Parathyroid adenoma (tissue), 2 donors: ENCODE results near the gene MRPL18.

Experiments
- H2AFZ ChIP-seq: fragments of 300-600 bp; sonication (generic); one replicate; pipeline ENCODE4 v1.7.0; 2017; ENCODE audit warnings: antibody characterized with exemption, mild to moderate bottlenecking
- H3K27ac ChIP-seq: fragments of 300-600 bp; sonication (generic); one replicate; pipeline ENCODE4 v1.7.0; 2017
- H3K27me3 ChIP-seq: fragments of 300-600 bp; sonication (generic); one replicate; pipeline ENCODE4 v1.7.0; 2017; ENCODE audit warnings: low read length; ENCODE audit not compliant: control insufficient read depth, insufficient read depth
- H3K36me3 ChIP-seq: fragments of 300-600 bp; sonication (generic); one replicate; pipeline ENCODE4 v1.7.0; 2017; ENCODE audit warnings: low read length; ENCODE audit not compliant: control insufficient read depth, insufficient read depth
- H3K4me1 ChIP-seq: fragments of 300-600 bp; sonication (generic); one replicate; pipeline ENCODE4 v1.7.0; 2017; ENCODE audit warnings: control low read depth
- H3K4me2 ChIP-seq: fragments of 300-600 bp; sonication (generic); one replicate; pipeline ENCODE4 v1.7.0; 2017; ENCODE audit warnings: low read length
- H3K4me3 ChIP-seq: fragments of 300-600 bp; sonication (generic); one replicate; pipeline ENCODE4 v1.7.0; 2017; ENCODE audit warnings: low read depth, low read length
- H3K79me2 ChIP-seq: fragments of 300-600 bp; sonication (generic); one replicate; pipeline ENCODE4 v1.7.0; 2017; ENCODE audit warnings: control low read depth
- H3K9ac ChIP-seq: fragments of 300-600 bp; sonication (generic); one replicate; pipeline ENCODE4 v1.7.0; 2017; ENCODE audit warnings: mild to moderate bottlenecking
- H3K9me3 ChIP-seq: fragments of 300-600 bp; sonication (generic); one replicate; pipeline ENCODE4 v1.7.0; 2017; ENCODE audit warnings: low read length; ENCODE audit not compliant: control insufficient read depth
- CTCF ChIP-seq: fragments of 300-600 bp; sonication (generic); IDR thresholded peaks from one replicate; pipeline ENCODE4 v1.7.0; 2017; ENCODE audit warnings: antibody characterized with exemption, mild to moderate bottlenecking
- donor health status: primary hyperparathyroidism.

Gene MRPL18

DNA sequence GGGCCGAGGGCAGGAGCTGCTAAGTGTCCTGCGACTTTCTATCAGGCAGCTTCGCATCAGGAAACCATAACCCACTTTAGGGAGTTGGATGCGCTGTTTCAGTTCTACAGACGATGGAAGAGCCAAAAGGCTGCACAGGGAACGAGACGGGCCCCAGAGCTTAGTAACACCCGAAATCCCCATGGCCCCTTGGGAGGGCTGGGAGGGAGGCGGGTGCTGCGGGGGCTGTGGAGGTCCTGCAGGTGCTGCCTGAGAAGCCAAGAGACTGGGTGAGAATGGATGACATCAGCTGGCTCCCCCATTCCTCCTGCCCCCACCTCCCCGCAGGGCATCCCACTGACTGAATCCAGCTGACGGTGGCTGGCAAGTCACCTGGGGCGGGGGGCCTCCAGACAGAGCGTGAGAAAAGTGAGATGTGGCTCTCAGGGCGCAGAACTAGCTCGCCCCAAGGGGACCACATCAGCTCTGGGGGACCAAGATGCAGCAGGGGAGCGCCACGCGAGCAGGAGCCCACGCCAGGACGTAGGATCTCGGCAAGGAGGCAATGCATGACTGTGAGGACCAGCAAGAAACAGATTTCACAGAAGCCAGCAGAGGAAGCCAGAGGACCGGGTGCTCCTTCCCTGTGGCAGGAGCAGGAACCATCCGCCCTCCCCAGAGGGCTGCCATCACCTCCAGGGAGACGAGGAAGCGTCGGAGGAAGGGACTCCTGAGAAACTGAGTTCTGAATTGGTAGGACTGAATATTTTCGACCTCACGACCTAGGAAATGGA is 46.6 kb downstream of the MRPL18 start:
- H3K36me3 ChIP-seq: no peaks in the 10 kb centered on the region
- H3K9ac ChIP-seq: no peak overlapping the region
- H3K79me2 ChIP-seq: no peaks in the 10 kb centered on the region
- no peak overlapping the region for H3K27ac ChIP-seq
- no peak overlapping the region for H2AFZ ChIP-seq
- no peaks in the 10 kb centered on the region for H3K9me3 ChIP-seq
- no peaks in the 10 kb centered on the region for H3K4me1 ChIP-seq
- H3K4me2 ChIP-seq: no peak overlapping the region
- H3K4me3 ChIP-seq: no peak overlapping the region
- no peak for TF ChIP-seq CTCF
- no peaks in the 10 kb centered on the region for H3K27me3 ChIP-seq

DNA sequence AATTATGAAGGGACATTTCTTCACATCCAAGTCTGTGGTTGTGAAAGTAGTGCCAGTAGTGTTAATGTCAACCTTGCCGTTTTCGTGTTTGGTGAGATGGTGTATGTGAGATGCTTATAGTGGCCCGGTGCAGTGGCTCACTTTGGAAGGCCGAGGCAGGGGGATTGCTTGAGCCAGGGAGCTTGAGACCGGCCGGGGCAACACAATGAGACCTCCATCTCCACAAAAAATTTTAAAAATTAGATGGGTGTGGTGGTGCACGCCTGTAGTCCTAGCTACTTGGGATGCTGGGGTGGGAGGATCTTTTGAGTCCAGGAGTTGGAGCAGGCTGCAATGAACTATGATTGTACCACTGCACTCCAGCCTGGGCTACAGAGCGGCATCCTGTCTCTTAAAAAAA is 47.2 kb downstream of the MRPL18 start:
- no peak overlapping the region for H2AFZ ChIP-seq
- H3K79me2 ChIP-seq: no peaks in the 10 kb centered on the region
- no peaks in the 10 kb centered on the region for H3K9me3 ChIP-seq
- no peaks in the 10 kb centered on the region for H3K27me3 ChIP-seq
- TF ChIP-seq CTCF: no peak
- no peak overlapping the region for H3K27ac ChIP-seq
- H3K36me3 ChIP-seq: no peaks in the 10 kb centered on the region
- no peak overlapping the region for H3K9ac ChIP-seq
- H3K4me1 ChIP-seq: no peaks in the 10 kb centered on the region
- H3K4me2 ChIP-seq: no peak overlapping the region
- H3K4me3 ChIP-seq: no peak overlapping the region

DNA sequence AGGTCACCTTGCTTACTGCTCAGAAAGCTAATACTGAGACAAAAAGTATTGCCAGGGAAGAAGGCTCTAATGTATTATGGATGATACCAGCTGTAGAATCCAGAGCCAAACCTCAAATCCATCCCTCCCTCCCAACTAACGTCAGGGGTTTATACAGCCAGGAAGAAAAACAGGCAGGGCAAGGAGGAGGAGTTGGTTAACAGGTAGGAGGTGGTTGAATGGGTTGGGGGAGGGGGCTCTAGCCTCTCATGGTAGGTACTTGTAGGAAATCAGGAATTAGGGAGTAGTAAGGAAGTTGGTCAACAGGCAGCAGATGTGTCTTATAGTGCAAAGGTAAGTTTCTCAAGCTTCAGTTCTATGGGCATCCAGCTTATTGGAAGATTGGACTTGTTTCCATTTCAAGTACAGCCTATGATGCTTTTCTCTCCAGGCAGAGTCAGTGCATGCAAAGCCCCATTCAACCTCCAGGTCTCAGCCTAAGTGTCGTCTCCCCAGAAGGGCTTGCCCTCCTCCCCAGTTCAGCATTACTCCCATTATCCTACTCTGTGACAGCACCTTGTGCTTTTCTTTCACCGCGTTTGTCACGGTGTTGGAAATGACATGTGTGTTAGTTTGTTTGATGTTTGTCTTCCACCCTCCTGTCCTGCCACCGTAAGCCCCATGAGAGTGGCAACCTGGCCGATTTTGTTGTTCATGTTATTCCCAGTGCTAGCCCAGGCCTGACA is 47.9 kb downstream of the MRPL18 start:
- no peaks in the 10 kb centered on the region for H3K27me3 ChIP-seq
- H3K9ac ChIP-seq: no peak overlapping the region
- no peak for TF ChIP-seq CTCF
- no peak overlapping the region for H2AFZ ChIP-seq
- no peak overlapping the region for H3K4me2 ChIP-seq
- no peaks in the 10 kb centered on the region for H3K4me1 ChIP-seq
- no peak overlapping the region for H3K4me3 ChIP-seq
- no peaks in the 10 kb centered on the region for H3K36me3 ChIP-seq
- H3K27ac ChIP-seq: no peak overlapping the region
- H3K79me2 ChIP-seq: no peaks in the 10 kb centered on the region
- no peaks in the 10 kb centered on the region for H3K9me3 ChIP-seq

DNA sequence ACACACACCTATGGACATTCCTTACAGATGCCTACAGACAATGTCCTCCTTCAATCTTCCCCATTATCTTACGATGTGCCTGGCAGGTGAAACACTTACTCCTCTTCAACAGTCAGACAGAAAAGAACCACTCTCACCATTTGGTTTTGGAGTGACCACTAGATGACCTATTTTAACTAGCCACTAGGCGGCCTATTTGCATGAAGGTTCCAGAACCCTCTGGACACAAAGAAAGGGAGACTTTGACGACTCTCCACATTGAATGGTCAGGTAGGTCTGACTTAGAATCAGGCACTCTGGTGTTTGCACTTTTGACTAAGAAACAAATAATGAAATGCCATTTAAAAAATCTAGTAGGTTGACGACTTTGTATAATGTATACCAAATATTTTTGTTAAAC is 51.8 kb downstream of the MRPL18 start:
- H3K36me3 ChIP-seq: no peaks in the 10 kb centered on the region
- no peak overlapping the region for H2AFZ ChIP-seq
- TF ChIP-seq CTCF: no peak
- H3K9ac ChIP-seq: no peak overlapping the region
- no peak overlapping the region for H3K27ac ChIP-seq
- H3K9me3 ChIP-seq: no peaks in the 10 kb centered on the region
- H3K27me3 ChIP-seq: no peaks in the 10 kb centered on the region
- no peak overlapping the region for H3K4me2 ChIP-seq
- no peaks in the 10 kb centered on the region for H3K79me2 ChIP-seq
- H3K4me1 ChIP-seq: no peaks in the 10 kb centered on the region
- H3K4me3 ChIP-seq: no peak overlapping the region
